Measurements from ENCODE around the gene KRTAP5-2. TPM values are rescaled to one million over a fixed set of nuclear protein-coding genes. Genes with fewer than 3 reads are reported as not detected.
"Not testable (repeated sequence)": the region's sequence is repeated elsewhere in the genome, so short reads cannot be mapped to it uniquely, and the experiment has no call there.

Gene KRTAP5-2
- total RNA-seq, 1 donor from 2014 or later, result not detected

DNA sequence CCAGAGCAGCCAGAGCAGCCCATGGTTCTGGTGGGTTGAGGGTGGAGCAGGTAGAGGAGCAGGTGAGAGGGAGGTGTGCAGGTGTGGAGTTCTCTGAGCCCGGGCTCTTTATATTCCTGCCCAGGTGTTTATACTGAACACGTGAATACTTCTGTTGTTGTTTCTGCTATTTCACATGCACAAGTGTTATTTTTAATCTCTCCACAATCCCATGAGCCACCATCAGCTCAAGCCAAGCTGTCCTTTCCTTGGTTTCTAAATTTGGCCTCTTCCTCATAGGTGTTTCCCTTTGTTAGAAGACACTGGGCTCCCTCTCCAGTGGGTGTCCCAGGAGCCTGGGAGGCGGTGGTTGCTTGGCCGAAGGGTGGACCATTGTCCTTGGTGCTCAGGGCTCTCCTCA lies 10.3 kb upstream of the KRTAP5-2 start, which contains the start of gene KRTAP5-3:
Gene KRTAP5-3 (minus strand): TSS at position 101 of the 400 bp plus-strand sequence. CDS start 78 bp downstream, at position 23.
- DNase-seq (ENCODE audit: low spot score, unreplicated experiment), result no peak
- Mint-ChIP-seq H3K27me3 (peaks cover 33% of the 10 kb centered on the region), H3K9me3 (ENCODE audit: low read depth) (peaks cover 7% of the 10 kb centered on the region), H3K4me1 (ENCODE audit: low read depth) (no peaks in the 10 kb centered on the region), H3K27ac (no peak within 1 kb of the TSS), H3K36me3 (ENCODE audit: insufficient read depth) (no peaks in the 10 kb centered on the region), H3K4me3 (ENCODE audit: low read depth) (no peak within 1 kb of the TSS)
- TF ChIP-seq, protein P1, sequence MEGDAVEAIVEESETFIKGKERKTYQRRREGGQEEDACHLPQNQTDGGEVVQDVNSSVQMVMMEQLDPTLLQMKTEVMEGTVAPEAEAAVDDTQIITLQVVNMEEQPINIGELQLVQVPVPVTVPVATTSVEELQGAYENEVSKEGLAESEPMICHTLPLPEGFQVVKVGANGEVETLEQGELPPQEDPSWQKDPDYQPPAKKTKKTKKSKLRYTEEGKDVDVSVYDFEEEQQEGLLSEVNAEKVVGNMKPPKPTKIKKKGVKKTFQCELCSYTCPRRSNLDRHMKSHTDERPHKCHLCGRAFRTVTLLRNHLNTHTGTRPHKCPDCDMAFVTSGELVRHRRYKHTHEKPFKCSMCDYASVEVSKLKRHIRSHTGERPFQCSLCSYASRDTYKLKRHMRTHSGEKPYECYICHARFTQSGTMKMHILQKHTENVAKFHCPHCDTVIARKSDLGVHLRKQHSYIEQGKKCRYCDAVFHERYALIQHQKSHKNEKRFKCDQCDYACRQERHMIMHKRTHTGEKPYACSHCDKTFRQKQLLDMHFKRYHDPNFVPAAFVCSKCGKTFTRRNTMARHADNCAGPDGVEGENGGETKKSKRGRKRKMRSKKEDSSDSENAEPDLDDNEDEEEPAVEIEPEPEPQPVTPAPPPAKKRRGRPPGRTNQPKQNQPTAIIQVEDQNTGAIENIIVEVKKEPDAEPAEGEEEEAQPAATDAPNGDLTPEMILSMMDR (IDR thresholded peaks at IDR 0.05; ENCODE audit: unreplicated experiment), result no peak

DNA sequence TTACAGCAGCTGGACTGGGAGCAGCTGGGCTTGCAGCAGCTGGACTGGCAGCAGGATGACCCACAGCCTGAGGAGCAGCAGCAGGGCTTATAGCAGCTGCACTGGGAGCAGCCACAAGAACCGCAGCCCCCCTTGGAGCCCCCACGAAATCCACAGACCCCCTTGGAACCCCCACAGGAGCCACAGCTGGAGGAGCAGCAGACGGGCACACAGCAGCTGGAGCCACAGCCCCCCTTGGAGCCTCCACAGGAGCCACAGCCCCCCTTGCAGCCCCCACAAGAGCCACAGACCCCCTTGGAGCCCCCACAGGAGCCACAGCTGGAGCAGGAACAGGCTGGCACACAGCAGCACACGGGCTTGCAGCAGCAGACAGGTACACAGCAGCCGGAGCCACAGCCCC lies 9.8 kb upstream of the KRTAP5-2 start:
- not testable (repeated sequence) for H3K9me3 Mint-ChIP-seq (ENCODE audit: low read depth); H3K27ac Mint-ChIP-seq; H3K4me1 Mint-ChIP-seq (ENCODE audit: low read depth); DNase-seq (ENCODE audit: low spot score, unreplicated experiment); H3K36me3 Mint-ChIP-seq (ENCODE audit: insufficient read depth); H3K4me3 Mint-ChIP-seq (ENCODE audit: low read depth)
- H3K27me3 Mint-ChIP-seq, result peaks cover 37% of the 10 kb centered on the region

DNA sequence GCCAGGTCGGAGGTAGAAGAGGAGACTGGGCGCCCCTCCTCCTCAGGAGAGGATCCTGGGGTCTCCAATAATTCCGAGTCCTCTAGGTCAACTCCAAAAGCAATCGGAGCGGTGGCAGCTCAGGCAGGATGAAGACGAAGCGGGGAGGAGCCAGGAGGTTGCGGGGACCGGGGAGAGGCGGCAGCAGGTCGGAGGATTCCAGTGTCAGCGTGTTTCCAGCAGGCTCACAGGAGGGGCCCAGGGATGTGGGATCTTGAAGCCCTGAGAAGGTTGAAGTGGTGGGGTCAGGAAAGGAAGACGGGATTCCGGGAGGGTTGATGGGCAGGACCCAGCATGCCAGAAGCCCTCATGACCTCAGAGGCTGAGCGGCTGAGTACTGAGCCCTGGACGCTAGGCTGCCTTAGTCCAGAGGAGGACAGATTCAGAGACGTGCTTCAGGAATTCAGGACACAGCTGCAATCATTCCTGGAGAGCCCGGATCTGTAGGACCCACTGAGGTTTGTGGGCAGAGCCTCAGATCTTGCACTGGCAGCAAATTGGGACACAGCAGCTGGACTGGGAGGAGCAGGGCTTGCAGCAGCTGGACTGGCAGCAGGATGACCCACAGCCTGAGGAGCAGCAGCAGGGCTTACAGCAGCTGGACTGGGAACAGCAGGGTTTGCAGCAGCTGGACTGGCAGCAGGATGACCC lies 9.2 kb upstream of the KRTAP5-2 start:
- H3K36me3 Mint-ChIP-seq (ENCODE audit: insufficient read depth); H3K4me1 Mint-ChIP-seq (ENCODE audit: low read depth); H3K9me3 Mint-ChIP-seq (ENCODE audit: low read depth); DNase-seq (ENCODE audit: low spot score, unreplicated experiment); H3K27ac Mint-ChIP-seq: not testable (repeated sequence)
- H3K4me3 Mint-ChIP-seq (ENCODE audit: low read depth), result peak overlapping the region; percentile 50
- H3K27me3 Mint-ChIP-seq, result peaks cover 40% of the 10 kb centered on the region

DNA sequence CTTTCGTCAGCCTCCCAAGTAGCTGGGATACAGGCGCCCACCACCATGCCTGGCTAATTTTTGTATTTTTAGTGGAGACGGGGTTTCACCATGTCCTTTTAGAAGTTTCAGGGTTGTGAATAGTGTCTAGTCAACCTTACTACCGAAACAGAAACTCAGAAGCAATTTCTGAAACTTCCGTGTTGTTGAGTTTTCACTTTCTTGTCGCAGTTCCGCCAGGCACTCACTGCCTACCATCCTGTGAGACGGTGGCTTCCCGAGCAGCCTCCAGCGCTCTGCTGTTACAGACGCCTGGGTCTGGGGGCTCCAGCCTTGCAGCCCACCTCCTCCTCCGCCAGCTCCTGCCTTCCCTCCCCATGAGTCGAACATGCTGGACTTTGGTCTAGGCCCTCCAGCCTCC lies 7.8 kb upstream of the KRTAP5-2 start:
- peaks cover 41% of the 10 kb centered on the region for H3K27me3 Mint-ChIP-seq
- not testable (repeated sequence) for H3K9me3 Mint-ChIP-seq (ENCODE audit: low read depth); H3K36me3 Mint-ChIP-seq (ENCODE audit: insufficient read depth); H3K4me1 Mint-ChIP-seq (ENCODE audit: low read depth); H3K4me3 Mint-ChIP-seq (ENCODE audit: low read depth); DNase-seq (ENCODE audit: low spot score, unreplicated experiment); H3K27ac Mint-ChIP-seq

DNA sequence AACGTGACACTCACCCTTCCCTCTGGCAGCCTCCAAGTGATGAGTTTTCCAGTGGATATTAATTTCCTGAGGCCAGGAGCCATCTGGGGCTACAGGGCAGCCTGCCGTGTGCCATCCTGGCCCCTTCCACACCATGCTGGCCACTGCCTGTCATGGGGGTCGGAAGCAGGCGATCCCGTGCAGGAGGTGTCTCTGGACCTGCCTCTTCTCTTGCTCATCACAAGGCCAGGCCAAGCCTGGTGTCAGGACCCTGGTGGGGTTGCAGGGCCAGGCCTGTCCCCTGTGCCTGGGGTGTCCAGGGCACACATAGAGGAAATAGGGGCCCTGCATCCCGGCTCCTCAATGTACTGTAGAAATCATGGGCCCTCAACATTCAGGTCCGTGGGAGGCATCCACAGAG lies 6.6 kb upstream of the KRTAP5-2 start:
- H3K27ac Mint-ChIP-seq, result no peak overlapping the region
- no peaks in the 10 kb centered on the region for H3K9me3 Mint-ChIP-seq (ENCODE audit: low read depth)
- H3K4me1 Mint-ChIP-seq (ENCODE audit: low read depth), result no peaks in the 10 kb centered on the region
- H3K4me3 Mint-ChIP-seq (ENCODE audit: low read depth), result no peak overlapping the region
- peaks cover 44% of the 10 kb centered on the region for H3K27me3 Mint-ChIP-seq
- TF ChIP-seq, protein P1 (IDR thresholded peaks at IDR 0.05; ENCODE audit: unreplicated experiment), result no peak
- no peak for DNase-seq (ENCODE audit: low spot score, unreplicated experiment)
- no peaks in the 10 kb centered on the region for H3K36me3 Mint-ChIP-seq (ENCODE audit: insufficient read depth)

DNA sequence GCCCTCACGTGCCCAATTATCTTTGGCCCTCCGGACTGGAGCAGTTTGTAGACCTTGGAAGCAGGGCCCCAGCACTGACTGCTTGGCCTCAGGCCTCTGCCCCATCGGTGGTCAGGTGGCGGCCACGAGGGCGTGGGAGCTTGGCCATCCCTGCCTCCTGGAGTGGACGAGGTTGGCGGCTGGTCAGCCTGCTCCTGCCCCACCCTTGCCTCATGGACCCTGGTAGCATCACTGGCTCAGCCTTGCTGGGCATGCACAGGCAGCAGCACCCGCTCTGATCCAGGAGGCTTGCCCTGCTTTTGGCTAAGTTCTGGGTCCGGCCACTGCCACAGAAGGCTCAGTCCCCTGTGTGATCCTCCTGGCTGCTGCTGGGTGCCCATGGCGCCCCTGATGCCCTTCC lies 6.1 kb upstream of the KRTAP5-2 start:
- Mint-ChIP-seq H3K27me3 (peaks cover 44% of the 10 kb centered on the region), H3K4me1 (ENCODE audit: low read depth) (no peaks in the 10 kb centered on the region), H3K27ac (no peak overlapping the region), H3K9me3 (ENCODE audit: low read depth) (no peaks in the 10 kb centered on the region), H3K36me3 (ENCODE audit: insufficient read depth) (no peaks in the 10 kb centered on the region), H3K4me3 (ENCODE audit: low read depth) (no peak overlapping the region)
- DNase-seq (ENCODE audit: low spot score, unreplicated experiment), result no peak
- TF ChIP-seq, protein P1 (IDR thresholded peaks at IDR 0.05; ENCODE audit: unreplicated experiment), result no peak

DNA sequence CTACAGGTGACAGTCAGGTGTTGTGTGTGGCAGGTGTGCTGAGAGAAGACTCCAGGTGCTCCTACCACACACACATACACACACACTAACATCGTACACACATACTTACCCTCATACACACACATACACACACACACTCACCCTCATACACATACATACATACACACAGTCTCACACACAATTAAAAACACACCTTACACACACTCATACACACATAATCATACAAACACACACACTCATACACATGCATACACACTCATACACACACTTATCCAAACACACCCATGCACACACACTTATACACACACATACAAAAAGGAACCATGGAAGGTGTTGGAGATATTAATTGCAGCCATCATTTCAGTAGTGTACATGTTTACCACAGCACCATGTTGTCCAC lies 5.5 kb upstream of the KRTAP5-2 start:
- Mint-ChIP-seq H3K36me3 (ENCODE audit: insufficient read depth) (no peaks in the 10 kb centered on the region), H3K4me3 (ENCODE audit: low read depth) (no peak overlapping the region), H3K4me1 (ENCODE audit: low read depth) (no peaks in the 10 kb centered on the region), H3K27me3 (peaks cover 43% of the 10 kb centered on the region), H3K27ac (peak overlapping the region; percentile 3), H3K9me3 (ENCODE audit: low read depth) (no peaks in the 10 kb centered on the region)
- TF ChIP-seq, protein P1 (IDR thresholded peaks at IDR 0.05; ENCODE audit: unreplicated experiment), result no peak
- no peak for DNase-seq (ENCODE audit: low spot score, unreplicated experiment)

DNA sequence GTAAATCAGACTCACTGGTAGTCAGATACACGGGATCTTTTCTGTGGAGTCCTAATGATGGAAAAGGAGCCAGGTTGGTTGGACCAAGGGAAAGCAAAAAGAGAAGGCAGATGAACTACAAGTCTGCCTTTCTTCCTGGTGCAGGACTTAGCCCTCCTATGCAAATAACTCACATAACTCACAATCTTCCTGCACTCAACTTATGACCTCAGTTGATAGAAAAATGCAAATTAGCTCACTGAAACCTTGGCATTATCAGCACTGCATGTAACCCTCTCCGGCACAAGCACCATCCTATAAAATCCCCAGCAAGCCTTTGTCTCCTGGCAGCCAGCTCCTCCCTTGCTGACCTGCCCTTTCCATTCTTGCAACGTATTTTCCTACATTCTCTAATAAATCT lies 3.6 kb upstream of the KRTAP5-2 start:
- H3K9me3 Mint-ChIP-seq (ENCODE audit: low read depth); H3K4me3 Mint-ChIP-seq (ENCODE audit: low read depth); H3K27ac Mint-ChIP-seq; H3K36me3 Mint-ChIP-seq (ENCODE audit: insufficient read depth); H3K4me1 Mint-ChIP-seq (ENCODE audit: low read depth); DNase-seq (ENCODE audit: low spot score, unreplicated experiment): not testable (repeated sequence)
- H3K27me3 Mint-ChIP-seq, result peaks cover 44% of the 10 kb centered on the region

All from progenitor cell of endocrine pancreas (in vitro differentiated cells).